CD4-positive, CD25-positive, alpha-beta regulatory T cell (primary cell): ENCODE data around the gene MARCHF11. TPM values are rescaled to one million over a fixed set of nuclear protein-coding genes. Genes with fewer than 3 reads are reported as not detected.
A peak's percentile ranks its signal among the peaks of the same experiment; 100 is the strongest.

Source experiments
- ATAC-seq, 2 donors: fragments of 150-1000 bp; cut with Tn5 transposase; one replicate each; pipeline ENCODE4 v1.10.0; 2021; ENCODE audit warnings: low read depth in 2 of 2, moderate number of reproducible peaks in 2 of 2, moderate library complexity in 1 of 2
- DNase-seq, 3 donors: peaks; one replicate each; pipeline versions ENCODE4 v3.0.0 to v3.0.0-alpha.2; 2012 to 2022; ENCODE audit warnings: mixed read lengths in 1 of 3
- H3K27ac ChIP-seq: one replicate; pipeline ENCODE4 v1.7.0; 2013; ENCODE audit warnings: mild to moderate bottlenecking, low read length; ENCODE audit not compliant: insufficient read depth, poor library complexity, severe bottlenecking
- H3K27me3 ChIP-seq: one replicate; pipeline ENCODE4 v1.7.0; 2013; ENCODE audit warnings: low read length; ENCODE audit not compliant: control insufficient read depth, insufficient read depth
- H3K36me3 ChIP-seq: one replicate; pipeline ENCODE4 v1.7.0; 2013; ENCODE audit warnings: mild to moderate bottlenecking, low read length, moderate library complexity; ENCODE audit not compliant: control insufficient read depth, insufficient read depth
- H3K4me1 ChIP-seq: 2 replicates; pipeline ENCODE4 v1.7.0; 2013; ENCODE audit warnings: mild to moderate bottlenecking, low read length; ENCODE audit not compliant: insufficient read depth, control insufficient read depth, poor library complexity, severe bottlenecking
- H3K4me3 ChIP-seq: one replicate; pipeline ENCODE4 v1.7.0; 2013; ENCODE audit warnings: low read depth, mild to moderate bottlenecking, low read length, moderate library complexity
- H3K9me3 ChIP-seq, 2 experiments: 1 replicate in 1 of 2; 2 replicates in 1 of 2; pipeline ENCODE4 v1.7.0; 2013; ENCODE audit warnings: low read length in 2 of 2, mild to moderate bottlenecking in 1 of 2, moderate library complexity in 1 of 2; ENCODE audit not compliant: control insufficient read depth in 2 of 2
- H3K27ac Mint-ChIP-seq, 3 donors: one replicate each; pipeline ENCODE4 v1.8.0; 2020 to 2022; ENCODE audit warnings: mild to moderate bottlenecking in 3 of 3, mixed read lengths in 3 of 3, moderate library complexity in 2 of 3
- H3K27me3 Mint-ChIP-seq: one replicate; pipeline ENCODE4 v1.8.0; 2022; ENCODE audit warnings: mild to moderate bottlenecking, mixed read lengths
- H3K36me3 Mint-ChIP-seq: one replicate; pipeline ENCODE4 v1.8.0; 2020; ENCODE audit warnings: mixed read lengths
- H3K4me1 Mint-ChIP-seq, 4 donors: one replicate each; pipeline ENCODE4 v1.8.0; 2020 to 2022; ENCODE audit warnings: mixed read lengths in 4 of 4, mild to moderate bottlenecking in 1 of 4
- H3K4me3 Mint-ChIP-seq, 4 donors: one replicate each; pipeline ENCODE4 v1.8.0; 2020 to 2022; ENCODE audit warnings: mild to moderate bottlenecking in 4 of 4, mixed read lengths in 4 of 4, moderate library complexity in 3 of 4
- H3K9me3 Mint-ChIP-seq, 7 donors: one replicate each; pipeline ENCODE4 v1.8.0; 2020 to 2022; ENCODE audit warnings: mixed read lengths in 7 of 7, mild to moderate bottlenecking in 3 of 7, moderate library complexity in 2 of 7
- polyA plus RNA-seq, 4 donors: library from polyadenylated mRNA; unstranded; fragments of 300-500 nt; fragmentation: Illumina TruSeq; gene quantifications; one replicate each; pipeline ENCODE4 v1.2.3, GENCODE V29; 2021
- total RNA-seq: library from RNA; stranded (reverse); gene quantifications from one replicate; pipeline ENCODE4 v1.2.3, GENCODE V29; 2022

The MARCHF11 gene
- total and polyA plus RNA-seq, 5 donors from 2014 or later = not detected

- Mint-ChIP-seq H3K4me1 (no peaks in the 10 kb centered on the region), H3K36me3 (no peaks in the 10 kb centered on the region), H3K27me3 (no peaks in the 10 kb centered on the region), H3K4me3 (no peak overlapping the region), H3K9me3 (peaks cover 0 to 13% (median 0%) of the 10 kb centered on the region in 7 donors), H3K27ac (no peak overlapping the region)
- Histone ChIP-seq H3K9me3 (no peaks in the 10 kb centered on the region), H3K4me1 (no peaks in the 10 kb centered on the region), H3K27ac (no peak overlapping the region), H3K36me3 (no peaks in the 10 kb centered on the region), H3K27me3 (no peaks in the 10 kb centered on the region), H3K4me3 (no peak overlapping the region)
- ATAC-seq = no peak
- DNase-seq = no peak
Measured at GRCh38 chr5:16090270-16090669, 89.3 kb downstream of the MARCHF11 start.

- H3K4me3 Mint-ChIP-seq = no peak overlapping the region
- H3K9me3 Mint-ChIP-seq = peaks cover 0 to 14% (median 0%) of the 10 kb centered on the region in 7 donors
- no peak overlapping the region for H3K27ac Mint-ChIP-seq
Measured at GRCh38 chr5:16082982-16083381, 96.6 kb downstream of the MARCHF11 start.

GRCh38 chr5:16082053-16082452 is 97.5 kb downstream of the MARCHF11 start:
- peak overlapping the region in 1 of 3 donors; percentile 81 for H3K27ac Mint-ChIP-seq
- H3K4me3 ChIP-seq = no peak overlapping the region
- H3K27ac ChIP-seq = no peak overlapping the region
- H3K4me3 Mint-ChIP-seq = no peak overlapping the region
- no peaks in the 10 kb centered on the region for H3K27me3 Mint-ChIP-seq
- H3K27me3 ChIP-seq = no peaks in the 10 kb centered on the region
- peaks cover 4% of the 10 kb centered on the region for H3K36me3 Mint-ChIP-seq
- H3K9me3 ChIP-seq = no peaks in the 10 kb centered on the region
- no peak for DNase-seq
- no peaks in the 10 kb centered on the region for H3K4me1 ChIP-seq
- no peaks in the 10 kb centered on the region for H3K4me1 Mint-ChIP-seq
- peaks cover 0 to 14% (median 0%) of the 10 kb centered on the region in 7 donors for H3K9me3 Mint-ChIP-seq
- ATAC-seq = no peak
- no peaks in the 10 kb centered on the region for H3K36me3 ChIP-seq

More at GRCh38 chr5:16082982-16083381, 96.6 kb downstream of the MARCHF11 start:
- Histone ChIP-seq H3K9me3 (no peaks in the 10 kb centered on the region), H3K36me3 (no peaks in the 10 kb centered on the region), H3K4me3 (no peak overlapping the region), H3K4me1 (no peaks in the 10 kb centered on the region), H3K27ac (no peak overlapping the region), H3K27me3 (no peaks in the 10 kb centered on the region)
- Mint-ChIP-seq H3K27me3 (no peaks in the 10 kb centered on the region), H3K4me1 (no peaks in the 10 kb centered on the region), H3K36me3 (peaks cover 4% of the 10 kb centered on the region)
- ATAC-seq = no peak
- DNase-seq = no peak

- Mint-ChIP-seq H3K4me3 (no peak overlapping the region), H3K9me3 (peaks cover 0 to 14% (median 0%) of the 10 kb centered on the region in 7 donors), H3K27ac (no peak overlapping the region), H3K4me1 (no peaks in the 10 kb centered on the region), H3K27me3 (no peaks in the 10 kb centered on the region), H3K36me3 (peaks cover 4% of the 10 kb centered on the region)
- Histone ChIP-seq H3K4me3 (no peak overlapping the region), H3K27me3 (no peaks in the 10 kb centered on the region), H3K27ac (no peak overlapping the region), H3K9me3 (no peaks in the 10 kb centered on the region), H3K36me3 (no peaks in the 10 kb centered on the region), H3K4me1 (no peaks in the 10 kb centered on the region)
- DNase-seq = no peak
- ATAC-seq = no peak
Measured at GRCh38 chr5:16081376-16081955, 98.1 kb downstream of the MARCHF11 start.

GRCh38 chr5:16076657-16077056 is 102.9 kb downstream of the MARCHF11 start:
- H3K4me1 ChIP-seq = no peaks in the 10 kb centered on the region
- Mint-ChIP-seq H3K27ac (no peak overlapping the region), H3K9me3 (peaks cover 0 to 11% (median 0%) of the 10 kb centered on the region in 7 donors), H3K4me3 (no peak overlapping the region), H3K27me3 (no peaks in the 10 kb centered on the region), H3K36me3 (peaks cover 4% of the 10 kb centered on the region), H3K4me1 (no peaks in the 10 kb centered on the region)
- H3K27ac ChIP-seq = no peak overlapping the region
- H3K27me3 ChIP-seq = no peaks in the 10 kb centered on the region
- H3K36me3 ChIP-seq = no peaks in the 10 kb centered on the region
- no peak for ATAC-seq
- H3K9me3 ChIP-seq = no peaks in the 10 kb centered on the region
- no peak for DNase-seq
- H3K4me3 ChIP-seq = no peak overlapping the region

GRCh38 chr5:16074358-16074757 is 105.2 kb downstream of the MARCHF11 start:
- ATAC-seq (no peak), DNase-seq (no peak)
- peaks cover 0 to 4% (median 0%) of the 10 kb centered on the region in 7 donors for H3K9me3 Mint-ChIP-seq
- H3K36me3 ChIP-seq = no peaks in the 10 kb centered on the region
- no peaks in the 10 kb centered on the region for H3K9me3 ChIP-seq
- H3K36me3 Mint-ChIP-seq = peaks cover 3% of the 10 kb centered on the region
- no peaks in the 10 kb centered on the region for H3K27me3 ChIP-seq
- H3K4me1 ChIP-seq = no peaks in the 10 kb centered on the region
- no peak overlapping the region for H3K27ac Mint-ChIP-seq
- no peak overlapping the region for H3K27ac ChIP-seq
- H3K4me1 Mint-ChIP-seq = no peaks in the 10 kb centered on the region
- no peak overlapping the region for H3K4me3 Mint-ChIP-seq
- H3K27me3 Mint-ChIP-seq = no peaks in the 10 kb centered on the region
- H3K4me3 ChIP-seq = no peak overlapping the region

- H3K36me3 Mint-ChIP-seq = no peaks in the 10 kb centered on the region
- H3K9me3 Mint-ChIP-seq = peaks cover 0 to 6% (median 0%) of the 10 kb centered on the region in 7 donors
- no peaks in the 10 kb centered on the region for H3K9me3 ChIP-seq
- no peaks in the 10 kb centered on the region for H3K4me1 ChIP-seq
- no peak for DNase-seq
- ATAC-seq = no peak
- H3K27me3 ChIP-seq = no peaks in the 10 kb centered on the region
- H3K4me1 Mint-ChIP-seq = no peaks in the 10 kb centered on the region
- no peak overlapping the region for H3K4me3 ChIP-seq
- H3K27ac Mint-ChIP-seq = no peak overlapping the region
- H3K27ac ChIP-seq = no peak overlapping the region
- no peaks in the 10 kb centered on the region for H3K36me3 ChIP-seq
- no peak overlapping the region for H3K4me3 Mint-ChIP-seq
- H3K27me3 Mint-ChIP-seq = no peaks in the 10 kb centered on the region
Measured at GRCh38 chr5:16072616-16073015, 107.0 kb downstream of the MARCHF11 start.

GRCh38 chr5:16067415-16067814 is 112.2 kb downstream of the MARCHF11 start:
- Mint-ChIP-seq H3K9me3 (peaks cover 0 to 6% (median 3%) of the 10 kb centered on the region in 7 donors), H3K4me3 (peak overlapping the region in 1 of 4 donors; percentile 47), H3K36me3 (no peaks in the 10 kb centered on the region), H3K27me3 (no peaks in the 10 kb centered on the region), H3K4me1 (no peaks in the 10 kb centered on the region), H3K27ac (no peak overlapping the region)
- H3K4me1 ChIP-seq = no peaks in the 10 kb centered on the region
- H3K27ac ChIP-seq = no peak overlapping the region
- no peak overlapping the region for H3K4me3 ChIP-seq
- ATAC-seq (no peak), DNase-seq (no peak)
- no peaks in the 10 kb centered on the region for H3K9me3 ChIP-seq
- no peaks in the 10 kb centered on the region for H3K36me3 ChIP-seq
- H3K27me3 ChIP-seq = no peaks in the 10 kb centered on the region
